ENCODE results near the gene CCDC192. TPM values are rescaled to one million over a fixed set of nuclear protein-coding genes. Genes with fewer than 3 reads are reported as not detected.
A peak's percentile ranks its signal among the peaks of the same experiment; 100 is the strongest.

The CCDC192 gene
- total and polyA plus RNA-seq, 2 donors (not counting 3 experiments of a cell fraction or from before 2014, with no cell fraction given): not detected

DNA sequence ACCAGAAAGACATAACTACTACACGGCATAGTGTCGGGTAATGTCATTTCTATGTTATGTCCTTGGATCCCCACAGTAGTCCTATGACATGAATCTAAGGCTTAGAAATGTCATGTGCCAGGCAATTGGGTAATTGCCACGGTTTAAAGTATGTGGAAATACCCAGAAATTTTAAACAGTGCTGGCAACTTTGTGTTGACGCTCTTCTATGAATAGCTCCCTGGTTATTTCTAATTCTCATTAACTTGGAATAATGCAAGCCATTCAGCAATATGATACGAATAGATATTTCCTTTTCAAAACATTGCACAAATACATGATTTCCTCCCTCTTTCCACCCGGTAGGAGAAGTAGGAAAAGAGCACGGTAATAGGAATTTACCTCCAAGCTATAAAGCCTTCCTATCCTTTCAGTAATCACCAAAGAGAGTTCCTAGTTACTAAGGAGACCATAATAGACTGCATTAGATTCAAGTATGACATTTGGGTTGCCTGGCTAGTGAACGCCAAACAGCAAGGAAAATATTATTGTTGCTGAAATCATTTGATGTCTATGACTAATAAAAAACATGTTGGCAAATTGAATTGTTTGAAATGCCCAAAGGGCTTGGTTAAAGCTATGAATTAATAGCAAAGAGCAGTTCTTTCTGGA, 168.4 kb downstream of the CCDC192 start:
- Histone ChIP-seq H3K4me3 (replicated peaks in 1 of 3; ENCODE audit: insufficient read depth in 1 of 3, low read depth in 1 of 3, low read length in 3 of 3) (no peak overlapping the region), H4K20me1 (replicated peaks; ENCODE audit: control insufficient read depth, extremely low read depth, insufficient read depth, low read length) (no peaks in the 10 kb centered on the region), H3K9me3 (replicated peaks; ENCODE audit: control insufficient read depth, insufficient read depth, low read length) (no peaks in the 10 kb centered on the region), H3K27me3 (ENCODE audit: control insufficient read depth in 2 of 2, insufficient read depth in 2 of 2, low read length in 2 of 2) (peaks cover 0 to 7% of the 10 kb centered on the region in 2 experiments), H3K4me2 (ENCODE audit: insufficient read depth, low read length) (peak overlapping the region; percentile 53), H3K4me1 (ENCODE audit: control insufficient read depth, extremely low read depth, insufficient read depth, low read length) (peaks cover 28% of the 10 kb centered on the region), H3K36me3 (ENCODE audit: control insufficient read depth in 2 of 2, extremely low read depth in 1 of 2, insufficient read depth in 2 of 2, low read length in 2 of 2) (no peaks in the 10 kb centered on the region), H3K79me2 (ENCODE audit: control insufficient read depth, insufficient read depth, low read length) (no peaks in the 10 kb centered on the region), H3K27ac (ENCODE audit: insufficient read depth, low read depth, low read length) (peak overlapping the region; percentile 98), H3K9me1 (replicated peaks; ENCODE audit: control insufficient read depth, extremely low read depth, insufficient read depth, low read length) (no peaks in the 10 kb centered on the region), H3K9ac (replicated peaks; ENCODE audit: extremely low read depth, insufficient read depth, low read length) (peak overlapping the region; percentile 69), H2AFZ (ENCODE audit: low read depth, low read length) (no peak overlapping the region)
- intact Hi-C loops (cut with micrococcal nuclease) (loop anchor here (1.0 to 10.0 kb wide), 12 partner anchors 8 to 953 kb away; partner anchors contain the start of gene SLC12A2), dilution Hi-C loops (cut with MboI; ENCODE audit: extremely low pct_ligation_motif_present, low sequenced_read_pairs) (no loop called here)
- FAIRE-seq (peak; percentile 75), DNase-seq (ENCODE audit: low read depth, low spot score) (peak; percentile 95)
- CTCF ChIA-PET: interaction anchor here (0.6 to 2.5 kb wide), 22 partner anchors 8 to 330 kb away, joined by 3 to 12 read pairs (median 4); partner anchors contain the start of gene SLC12A2
- TF ChIP-seq POLR2A (IDR thresholded peaks at IDR 0.05; ENCODE audit: low read depth, low read length) (no peak), CTCF (IDR thresholded peaks at IDR 0.05; ENCODE audit: extremely low read depth in 1 of 2, insufficient read depth in 1 of 2, low read depth in 1 of 2, low read length in 2 of 2) (no peak), EZH2 (IDR thresholded peaks at IDR 0.05; ENCODE audit: borderline replicate concordance, low read depth, low read length, severe bottlenecking) (no peak), FOS (IDR thresholded peaks at IDR 0.05; ENCODE audit: borderline replicate concordance, insufficient read depth, low read length) (no peak), MYC (IDR thresholded peaks at IDR 0.05; ENCODE audit: low read depth, low read length) (no peak), JUN (IDR thresholded peaks at IDR 0.05; ENCODE audit: borderline replicate concordance, insufficient read depth, insufficient read length, low read depth) (peak; percentile 65), GATA2 (IDR thresholded peaks at IDR 0.05; ENCODE audit: insufficient read depth, insufficient read length, low read depth, low read length) (peak; percentile 45), POLR2AphosphoS5 (IDR thresholded peaks at IDR 0.05; ENCODE audit: insufficient read depth, low read depth, low read length) (peak; percentile 26)
- TF ChIP-seq, protein P1, sequence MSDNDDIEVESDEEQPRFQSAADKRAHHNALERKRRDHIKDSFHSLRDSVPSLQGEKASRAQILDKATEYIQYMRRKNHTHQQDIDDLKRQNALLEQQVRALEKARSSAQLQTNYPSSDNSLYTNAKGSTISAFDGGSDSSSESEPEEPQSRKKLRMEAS (IDR thresholded peaks at IDR 0.05; ENCODE audit: insufficient read depth, insufficient read length): no peak
- POLR2A ChIA-PET: interaction anchor here (1.0 to 1.8 kb wide), 2 partner anchors 89 to 212 kb away, joined by 3 to 5 read pairs; partner anchors contain the start of gene SLC12A2
- BruUV-seq (replicated peaks): no TSS peak

Measured in endothelial cell of umbilical vein (primary cell).